SH-SY5Y (cell line): Measurements from ENCODE around the gene WASHC4.

Experiments used
- GATA2 ChIP-seq: IDR thresholded peaks from 2 replicates; pipeline ENCODE4 v1.6.1; 2011; ENCODE audit warnings: mild to moderate bottlenecking, low read depth, low read length
- GATA3 ChIP-seq: IDR thresholded peaks from 2 replicates; pipeline ENCODE4 v1.6.1; 2011; ENCODE audit warnings: low read depth, mild to moderate bottlenecking, low read length, moderate library complexity

Gene WASHC4

GRCh38 chr12:105078712-105079570 is 28.6 kb upstream of the WASHC4 start:
- TF ChIP-seq GATA3 (no peak), GATA2 (no peak)

- TF ChIP-seq GATA3 (no peak), GATA2 (no peak)
Observed at GRCh38 chr12:105083031-105083430, 24.5 kb upstream of the WASHC4 start.

GRCh38 chr12:105083551-105084105 is 23.9 kb upstream of the WASHC4 start:
- TF ChIP-seq GATA2 (no peak), GATA3 (no peak)

- TF ChIP-seq GATA2 (no peak), GATA3 (no peak)
Observed at GRCh38 chr12:105084251-105085250, 23.0 kb upstream of the WASHC4 start, which contains the start of gene ALDH1L2. ALDH1L2 (minus strand) TSS chr12:105084458; CDS start chr12:105084436, 22 bp downstream.

- no peak for TF ChIP-seq GATA3
- TF ChIP-seq GATA2 = no peak
Observed at GRCh38 chr12:105085501-105085900, 22.0 kb upstream of the WASHC4 start.

GRCh38 chr12:105089817-105090216 is 17.7 kb upstream of the WASHC4 start:
- no peak for TF ChIP-seq GATA2
- TF ChIP-seq GATA3 = no peak

- TF ChIP-seq GATA2 (no peak), GATA3 (no peak)
Observed at GRCh38 chr12:105090361-105090760, 17.2 kb upstream of the WASHC4 start.

- TF ChIP-seq GATA2 (peak; percentile 68), GATA3 (peak; percentile 49)
Observed at GRCh38 chr12:105091476-105092206, 15.9 kb upstream of the WASHC4 start.

- no peak for TF ChIP-seq GATA2
- no peak for TF ChIP-seq GATA3
Observed at GRCh38 chr12:105092336-105092735, 15.2 kb upstream of the WASHC4 start.

- TF ChIP-seq GATA3 = no peak
- no peak for TF ChIP-seq GATA2
Observed at GRCh38 chr12:105099356-105099755, 8.2 kb upstream of the WASHC4 start.

GRCh38 chr12:105100207-105100985 is 7.1 kb upstream of the WASHC4 start:
- TF ChIP-seq GATA3 = no peak
- no peak for TF ChIP-seq GATA2

- TF ChIP-seq GATA3 (no peak), GATA2 (no peak)
Observed at GRCh38 chr12:105100998-105101397, 6.5 kb upstream of the WASHC4 start.

GRCh38 chr12:105102673-105103072 is 4.9 kb upstream of the WASHC4 start:
- TF ChIP-seq GATA3 (no peak), GATA2 (no peak)
